CD4-positive, alpha-beta memory T cell (primary cell): ENCODE data around the gene NMRK1. TPM values are rescaled to one million over a fixed set of nuclear protein-coding genes. Genes with fewer than 3 reads are reported as not detected.

Experiments
- CTCF ChIA-PET: fragments of 350-600 bp; sonication (Branson Sonifier 250); formaldehyde crosslinking; loops from one replicate; lab custom pipeline; 2021; ENCODE audit warnings: inconsistent platforms; ENCODE audit not compliant: partially characterized antibody; lab: Charles Lee
- POLR2A ChIA-PET: fragments of 350-600 bp; sonication (Branson Sonifier 250); formaldehyde crosslinking; loops from one replicate; lab custom pipeline; 2021; ENCODE audit not compliant: partially characterized antibody; lab: Charles Lee
- DNase-seq, 5 donors: peaks; one replicate each; pipeline versions ENCODE4 v3.0.0 to v3.0.0-alpha.2; 2020 to 2022; ENCODE audit warnings: mixed read lengths in 1 of 5
- H3K27ac ChIP-seq: one replicate; pipeline ENCODE4 v1.7.0; 2013; ENCODE audit warnings: low read depth, low read length
- H3K27me3 ChIP-seq: 2 replicates; pipeline ENCODE4 v1.7.0; 2013; ENCODE audit warnings: mild to moderate bottlenecking, low read length, moderate library complexity; ENCODE audit not compliant: insufficient read depth
- H3K36me3 ChIP-seq: 2 replicates; pipeline ENCODE4 v1.7.0; 2013; ENCODE audit warnings: mild to moderate bottlenecking, low read length, moderate library complexity; ENCODE audit not compliant: insufficient read depth
- H3K4me1 ChIP-seq: 2 replicates; pipeline ENCODE4 v1.7.0; 2013; ENCODE audit warnings: mild to moderate bottlenecking, low read length, moderate library complexity; ENCODE audit not compliant: insufficient read depth
- H3K4me3 ChIP-seq, 2 donors: one replicate each; pipeline ENCODE4 v1.7.0; 2013; ENCODE audit warnings: low read length in 2 of 2, mild to moderate bottlenecking in 1 of 2
- H3K9me3 ChIP-seq, 2 donors: one replicate each; pipeline ENCODE4 v1.7.0; 2013; ENCODE audit warnings: low read length in 2 of 2, control low read depth in 1 of 2; ENCODE audit not compliant: control insufficient read depth in 1 of 2
- H3K27ac Mint-ChIP-seq, 7 donors: one replicate each; pipeline ENCODE4 v1.8.0; 2020 to 2021; ENCODE audit warnings: mixed read lengths in 7 of 7, mild to moderate bottlenecking in 6 of 7, inconsistent platforms in 3 of 7, moderate library complexity in 3 of 7
- H3K27me3 Mint-ChIP-seq, 2 donors: one replicate each; pipeline ENCODE4 v1.8.0; 2020 to 2021; ENCODE audit warnings: mixed read lengths in 2 of 2
- H3K36me3 Mint-ChIP-seq, 2 donors: one replicate each; pipeline ENCODE4 v1.8.0; 2020 to 2021; ENCODE audit warnings: mixed read lengths in 2 of 2, inconsistent platforms in 1 of 2, mild to moderate bottlenecking in 1 of 2
- H3K4me1 Mint-ChIP-seq, 4 donors: one replicate each; pipeline ENCODE4 v1.8.0; 2020 to 2021; ENCODE audit warnings: mixed read lengths in 4 of 4, mild to moderate bottlenecking in 1 of 4
- H3K4me3 Mint-ChIP-seq, 8 donors: one replicate each; pipeline ENCODE4 v1.8.0; 2020 to 2021; ENCODE audit warnings: mixed read lengths in 8 of 8, mild to moderate bottlenecking in 7 of 8, moderate library complexity in 6 of 8, inconsistent platforms in 3 of 8
- H3K9me3 Mint-ChIP-seq, 8 donors: one replicate each; pipeline ENCODE4 v1.8.0; 2020 to 2021; ENCODE audit warnings: mixed read lengths in 8 of 8, mild to moderate bottlenecking in 5 of 8, inconsistent platforms in 3 of 8, moderate library complexity in 1 of 8
- intact Hi-C: fragments of 100-400 bp; cut with micrococcal nuclease; formaldehyde crosslinking; loops from one replicate; pipeline ENCODE4 v1.15.1; 2023
- polyA plus RNA-seq, 2 donors: library from polyadenylated mRNA; unstranded; fragments of 300-500 nt; fragmentation: Illumina TruSeq; gene quantifications; one replicate each; pipeline ENCODE4 v1.2.3, GENCODE V29; 2021
- total RNA-seq, 2 experiments: library from RNA; stranded (reverse); gene quantifications; one replicate each; pipeline ENCODE4 v1.2.3, GENCODE V29; 2021

The NMRK1 gene
- 100 to 1,000 TPM; 111 to 113 TPM for total RNA-seq
- polyA plus RNA-seq: 100 to 1,000 TPM in 1 of 2 donors, 10 to 100 TPM in 1; 81.3 to 131 TPM

DNA sequence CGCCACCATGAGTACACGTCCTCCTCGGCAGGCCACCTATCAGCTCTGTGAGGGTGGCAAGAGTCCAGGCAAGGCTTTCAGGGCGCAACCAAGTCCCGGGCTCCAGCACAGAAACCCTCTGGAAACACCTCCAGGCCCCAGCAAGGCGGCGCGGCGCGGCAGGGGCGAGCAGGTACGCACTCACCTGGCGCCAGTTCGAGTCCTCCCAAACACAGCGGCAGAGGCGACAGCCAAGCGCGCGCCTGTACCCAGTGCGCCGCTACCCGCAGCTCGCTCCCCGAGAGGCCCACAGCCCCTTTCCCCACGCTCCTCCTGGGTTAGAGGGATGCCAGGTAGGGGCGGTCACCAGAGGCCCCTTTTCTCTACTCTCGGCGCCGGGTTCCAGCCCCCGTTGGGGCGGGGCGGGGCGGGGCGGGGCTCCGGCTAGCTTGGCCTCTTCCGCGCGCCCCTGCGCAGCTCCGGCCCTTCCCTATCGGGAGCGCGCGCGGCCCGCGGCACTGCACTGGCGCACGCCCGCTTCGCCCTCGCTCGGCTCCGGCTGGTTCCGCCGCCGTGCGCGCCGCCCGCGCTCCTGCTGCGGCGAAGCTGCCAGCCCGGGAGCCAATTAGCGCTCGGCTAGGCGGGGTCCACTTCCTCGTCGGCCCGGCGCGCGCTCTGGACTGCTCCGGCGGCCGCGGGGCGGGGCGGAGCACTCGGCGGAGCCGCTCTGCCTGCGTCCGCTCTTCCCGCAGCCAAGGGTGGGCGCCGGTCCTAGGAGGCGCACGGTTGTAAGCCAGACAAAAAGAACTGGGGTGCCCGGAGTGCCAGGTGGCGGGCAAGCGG, at the start of gene NMRK1, which contains the start of gene OSTF1:
Gene NMRK1, minus strand, starts transcription at position 332 of the 822 bp plus-strand sequence. CDS start 5,040 bp downstream, outside the sequence.
Gene OSTF1, plus strand, starts transcription at position 691 of the 822 bp plus-strand sequence. CDS start 179 bp downstream, outside the sequence.
- Mint-ChIP-seq H3K9me3 (no peaks in the 10 kb centered on the region), H3K4me1 (peaks cover 56 to 87% (median 66%) of the 10 kb centered on the region in 4 donors), H3K27ac (peak within 1 kb of the TSS; percentile 90 to 98 (median 97)), H3K4me3 (peak within 1 kb of the TSS; percentile 99 to 100 (median 100)), H3K36me3 (peaks cover 5 to 37% of the 10 kb centered on the region in 2 donors), H3K27me3 (no peaks in the 10 kb centered on the region)
- peak; percentile 92 to 97 (median 96) for DNase-seq
- Histone ChIP-seq H3K4me1 (peaks cover 73% of the 10 kb centered on the region), H3K36me3 (no peaks in the 10 kb centered on the region), H3K27me3 (no peaks in the 10 kb centered on the region), H3K4me3 (peak within 1 kb of the TSS; percentile 89 to 97), H3K27ac (peak within 1 kb of the TSS; percentile 92), H3K9me3 (no peaks in the 10 kb centered on the region)
- ChIA-PET POLR2A (interaction anchor here (0.6 to 10.7 kb wide), 32 partner anchors 9 to 1371 kb away, joined by 3 to 251 read pairs (median 4); partner anchors contain the start of genes C9orf40, CARNMT1, GCNT1 and RFK), CTCF (interaction anchor here (0.7 to 5.7 kb wide), 15 partner anchors 10 to 313 kb away, joined by 3 to 21 read pairs (median 7); partner anchors contain the start of gene C9orf40)
- intact Hi-C loops: loop anchor here (1.0 to 5.0 kb wide), 9 partner anchors 17 to 1931 kb away; partner anchors contain the start of genes C9orf40, CARNMT1 and RFK

DNA sequence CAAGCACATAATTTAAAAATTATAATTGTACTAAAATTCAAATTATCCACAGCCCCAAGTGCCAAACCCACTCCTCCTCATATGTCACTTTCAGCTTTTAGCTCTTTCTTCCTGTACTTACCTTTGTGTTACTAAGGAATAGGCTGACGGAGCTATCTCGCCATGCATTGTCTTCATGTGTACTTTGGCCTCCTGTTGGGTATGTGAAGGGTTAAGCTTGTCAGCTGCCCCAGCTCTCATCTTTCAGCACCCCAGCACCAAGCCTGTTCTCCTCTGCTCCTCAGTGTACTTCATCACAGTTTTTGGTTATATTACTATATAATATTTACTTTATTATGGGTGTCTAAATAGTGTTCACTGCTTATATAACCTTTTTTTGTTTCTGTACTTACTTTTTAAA, 46.5 kb upstream of the NMRK1 start:
- peak overlapping the region in 6 of 7 donors; percentile 53 to 85 (median 78) for H3K27ac Mint-ChIP-seq
- H3K36me3 ChIP-seq: peaks cover 33% of the 10 kb centered on the region

DNA sequence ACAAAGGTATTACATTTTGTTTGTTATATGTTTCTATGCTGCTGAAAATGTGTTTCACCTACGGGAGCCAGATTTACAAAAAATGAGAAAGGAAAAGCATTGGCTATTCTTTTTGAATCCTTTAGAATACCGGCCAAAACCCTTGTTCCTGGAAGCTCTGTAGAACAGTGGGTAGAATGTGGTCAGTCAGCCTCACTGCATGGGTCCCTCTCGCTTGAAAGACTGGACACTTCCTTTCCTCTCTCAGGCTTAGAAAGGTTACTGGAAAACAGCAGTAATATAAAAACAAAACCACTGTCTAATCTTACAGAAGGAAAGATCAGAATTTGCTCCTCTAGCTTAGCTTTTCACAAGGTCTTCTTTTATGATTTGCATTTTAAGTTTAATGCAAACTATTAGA, 45.4 kb upstream of the NMRK1 start:
- Histone ChIP-seq H3K9me3 (no peaks in the 10 kb centered on the region), H3K4me1 (peaks cover 20% of the 10 kb centered on the region), H3K27ac (no peak overlapping the region), H3K36me3 (peaks cover 38% of the 10 kb centered on the region), H3K4me3 (no peak overlapping the region), H3K27me3 (no peaks in the 10 kb centered on the region)
- Mint-ChIP-seq H3K27ac (peak overlapping the region; percentile 14 to 89 (median 81)), H3K4me1 (peaks cover 36 to 72% (median 53%) of the 10 kb centered on the region in 4 donors), H3K4me3 (no peak overlapping the region), H3K9me3 (no peaks in the 10 kb centered on the region), H3K36me3 (peaks cover 78 to 87% of the 10 kb centered on the region in 2 donors), H3K27me3 (no peaks in the 10 kb centered on the region)
- ChIA-PET POLR2A (interaction anchor here (1.0 to 2.7 kb wide), 2 partner anchors 17 to 45 kb away, joined by 3 to 10 read pairs; partner anchors contain the start of genes NMRK1 and OSTF1), CTCF (interaction anchor here (1.0 to 2.4 kb wide), 3 partner anchors 19 to 181 kb away, joined by 3 to 6 read pairs (median 4); partner anchors contain the start of gene C9orf40)
- intact Hi-C loops: no loop called here
- DNase-seq: no peak

More for the DNA sequence above, 46.5 kb upstream of the NMRK1 start:
- H3K4me3 ChIP-seq: no peak overlapping the region
- intact Hi-C loops: no loop called here
- ChIA-PET CTCF (interaction anchor here (0.7 to 1.4 kb wide), 7 partner anchors 18 to 182 kb away, joined by 3 read pairs; partner anchors contain the start of genes C9orf40 and OSTF1), POLR2A (interaction anchor here (1.0 to 10.3 kb wide), 3 partner anchors 15 to 47 kb away, joined by 4 to 89 read pairs (median 5); partner anchors contain the start of genes NMRK1 and OSTF1)
- no peaks in the 10 kb centered on the region for H3K27me3 ChIP-seq
- Mint-ChIP-seq H3K4me3 (no peak overlapping the region), H3K27me3 (no peaks in the 10 kb centered on the region), H3K36me3 (peaks cover 68 to 83% of the 10 kb centered on the region in 2 donors), H3K9me3 (no peaks in the 10 kb centered on the region), H3K4me1 (peaks cover 39 to 74% (median 56%) of the 10 kb centered on the region in 4 donors)
- no peaks in the 10 kb centered on the region for H3K9me3 ChIP-seq
- peaks cover 31% of the 10 kb centered on the region for H3K4me1 ChIP-seq
- no peak for DNase-seq
- H3K27ac ChIP-seq: no peak overlapping the region

DNA sequence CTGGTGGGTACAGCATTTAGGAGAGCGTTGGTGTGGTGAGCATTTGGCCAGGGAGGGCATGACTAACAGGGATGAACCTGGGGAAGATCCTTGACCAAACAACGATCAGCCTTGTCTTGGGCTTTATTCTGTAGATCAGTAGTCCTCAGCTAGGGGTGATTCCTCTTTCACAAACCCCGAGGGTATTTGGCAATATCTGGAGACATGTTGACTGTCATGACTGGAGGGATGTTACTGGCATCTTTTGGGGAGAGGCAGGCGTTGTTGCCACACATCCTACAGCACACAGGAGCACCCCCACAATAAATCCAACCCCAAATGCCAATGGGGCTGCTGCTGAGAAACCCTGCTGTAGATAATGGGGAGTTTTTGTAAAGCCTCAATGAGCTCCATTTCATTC, 44.3 kb upstream of the NMRK1 start:
- Histone ChIP-seq H3K9me3 (no peaks in the 10 kb centered on the region), H3K27ac (no peak overlapping the region), H3K27me3 (no peaks in the 10 kb centered on the region), H3K4me1 (peaks cover 16% of the 10 kb centered on the region), H3K36me3 (peaks cover 38% of the 10 kb centered on the region), H3K4me3 (no peak overlapping the region)
- Mint-ChIP-seq H3K27ac (peak overlapping the region in 6 of 7 donors; percentile 15 to 89 (median 82)), H3K4me3 (peak overlapping the region in 1 of 8 donors; percentile 29), H3K4me1 (peaks cover 31 to 67% (median 49%) of the 10 kb centered on the region in 4 donors), H3K27me3 (no peaks in the 10 kb centered on the region), H3K36me3 (peaks cover 76 to 77% of the 10 kb centered on the region in 2 donors), H3K9me3 (no peaks in the 10 kb centered on the region)
- no peak for DNase-seq
- intact Hi-C loops: no loop called here
- ChIA-PET CTCF (interaction anchor here (0.9 to 2.4 kb wide), 4 partner anchors 49 to 357 kb away, joined by 3 to 6 read pairs (median 4); partner anchors contain the start of gene C9orf40), POLR2A (interaction anchor here (0.6 to 2.7 kb wide), 5 partner anchors 10 to 104 kb away, joined by 3 to 10 read pairs (median 3); partner anchors contain the start of genes NMRK1 and OSTF1)

DNA sequence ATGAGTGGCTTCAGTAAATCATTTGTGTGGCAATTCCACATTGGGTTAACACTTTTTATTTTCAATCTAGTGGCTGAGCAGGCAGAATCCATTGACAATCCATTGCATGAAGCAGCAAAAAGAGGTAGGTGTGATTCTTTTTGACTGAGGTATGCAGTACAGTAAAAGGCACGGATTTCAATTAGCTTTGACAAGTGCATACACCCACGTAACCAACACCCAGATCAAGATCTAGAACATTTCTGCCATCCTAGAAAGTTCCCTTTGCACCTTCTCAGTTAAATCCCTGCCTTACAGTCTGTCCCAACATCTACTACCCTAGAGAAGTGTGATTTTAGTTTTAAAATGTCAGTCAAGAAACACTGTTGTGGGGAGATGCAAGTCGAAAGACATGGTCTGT, 43.7 kb upstream of the NMRK1 start:
- ChIA-PET POLR2A (interaction anchor here (1.3 to 2.7 kb wide), 2 partner anchors 43 to 103 kb away, joined by 3 to 10 read pairs; partner anchors contain the start of genes NMRK1 and OSTF1), CTCF (interaction anchor here (0.9 to 2.4 kb wide), 4 partner anchors 40 to 179 kb away, joined by 3 to 6 read pairs (median 4); partner anchors contain the start of gene C9orf40)
- H3K4me3 Mint-ChIP-seq: no peak overlapping the region
- peaks cover 27 to 65% (median 48%) of the 10 kb centered on the region in 4 donors for H3K4me1 Mint-ChIP-seq
- H3K4me3 ChIP-seq: no peak overlapping the region
- no peaks in the 10 kb centered on the region for H3K27me3 Mint-ChIP-seq
- H3K27ac ChIP-seq: no peak overlapping the region
- H3K9me3 Mint-ChIP-seq: no peaks in the 10 kb centered on the region
- H3K36me3 Mint-ChIP-seq: peaks cover 70 to 71% of the 10 kb centered on the region in 2 donors
- no peaks in the 10 kb centered on the region for H3K9me3 ChIP-seq
- no peak for DNase-seq
- H3K4me1 ChIP-seq: peaks cover 20% of the 10 kb centered on the region
- H3K36me3 ChIP-seq: peaks cover 38% of the 10 kb centered on the region
- peak overlapping the region in 5 of 7 donors; percentile 15 to 89 (median 86) for H3K27ac Mint-ChIP-seq
- no peaks in the 10 kb centered on the region for H3K27me3 ChIP-seq
- intact Hi-C loops: no loop called here

DNA sequence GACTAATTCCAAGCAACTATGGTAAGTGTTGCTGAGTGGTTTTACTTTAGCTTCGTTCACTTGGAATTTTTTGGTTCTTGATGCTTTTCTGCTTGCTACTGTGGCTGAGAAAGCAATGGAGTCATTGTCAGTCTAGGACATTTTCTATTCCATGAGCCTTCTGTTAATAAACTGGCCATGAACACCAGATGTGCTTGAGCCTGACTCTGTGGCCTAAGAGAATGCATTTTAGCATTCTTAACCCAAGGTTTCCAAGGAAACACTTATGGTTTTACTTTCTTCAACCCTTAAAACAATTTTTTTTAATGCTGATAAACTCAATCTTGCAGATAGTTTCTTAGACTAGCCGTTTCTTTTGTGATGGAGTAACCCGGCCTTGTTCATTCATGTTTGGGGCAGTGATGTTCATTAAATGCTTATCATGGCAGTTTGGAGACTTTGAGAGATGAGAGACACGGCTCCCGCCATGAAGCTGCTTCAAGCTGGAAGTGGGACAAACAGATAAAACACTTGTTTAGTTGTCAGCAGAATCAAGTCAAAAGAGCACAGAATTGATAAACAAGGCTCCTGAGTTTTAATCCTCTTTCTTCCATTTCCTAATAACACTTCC, 42.8 kb upstream of the NMRK1 start:
- Histone ChIP-seq H3K27ac (no peak overlapping the region), H3K27me3 (no peaks in the 10 kb centered on the region), H3K4me3 (no peak overlapping the region), H3K9me3 (no peaks in the 10 kb centered on the region), H3K36me3 (peaks cover 37% of the 10 kb centered on the region), H3K4me1 (peaks cover 25% of the 10 kb centered on the region)
- POLR2A ChIA-PET: interaction anchor here (2.7 kb wide), 1 partner anchor 42 kb away, joined by 10 read pairs; the partner anchor contains the start of genes NMRK1 and OSTF1
- Mint-ChIP-seq H3K4me3 (no peak overlapping the region), H3K4me1 (peaks cover 28 to 70% (median 47%) of the 10 kb centered on the region in 4 donors), H3K36me3 (peaks cover 60 to 61% of the 10 kb centered on the region in 2 donors), H3K9me3 (no peaks in the 10 kb centered on the region), H3K27ac (peak overlapping the region in 5 of 7 donors; percentile 22 to 49 (median 30)), H3K27me3 (no peaks in the 10 kb centered on the region)
- intact Hi-C loops: no loop called here
- no peak for DNase-seq
- CTCF ChIA-PET: interaction anchor here (0.9 to 1.3 kb wide), 2 partner anchors 17 to 39 kb away, joined by 3 read pairs; no protein-coding TSS in a partner anchor
